SH-SY5Y (cell line): ENCODE results near the gene CXCL14.

Experiments
- GATA2 ChIP-seq: IDR thresholded peaks from 2 replicates; pipeline ENCODE4 v1.6.1; 2011; ENCODE audit warnings: mild to moderate bottlenecking, low read depth, low read length
- GATA3 ChIP-seq: IDR thresholded peaks from 2 replicates; pipeline ENCODE4 v1.6.1; 2011; ENCODE audit warnings: low read depth, mild to moderate bottlenecking, low read length, moderate library complexity

- TF ChIP-seq GATA3 (no peak), GATA2 (no peak)
These were observed 36.9 kb upstream of the CXCL14 start for GRCh38 chr5:135615581-135616260.
